HG03135 (cell line): ENCODE data around the gene IFT74.
"Not testable (repeated sequence)": the region's sequence is repeated elsewhere in the genome, so short reads cannot be mapped to it uniquely, and the experiment has no call there.

Experiments used
- ATAC-seq: cut with Tn5 transposase; IDR thresholded peaks from one replicate; pipeline ENCODE4 v1.9.1; 2021; ENCODE audit warnings: mild to moderate bottlenecking, moderate library complexity; ENCODE audit not compliant: unreplicated experiment

Gene IFT74

DNA sequence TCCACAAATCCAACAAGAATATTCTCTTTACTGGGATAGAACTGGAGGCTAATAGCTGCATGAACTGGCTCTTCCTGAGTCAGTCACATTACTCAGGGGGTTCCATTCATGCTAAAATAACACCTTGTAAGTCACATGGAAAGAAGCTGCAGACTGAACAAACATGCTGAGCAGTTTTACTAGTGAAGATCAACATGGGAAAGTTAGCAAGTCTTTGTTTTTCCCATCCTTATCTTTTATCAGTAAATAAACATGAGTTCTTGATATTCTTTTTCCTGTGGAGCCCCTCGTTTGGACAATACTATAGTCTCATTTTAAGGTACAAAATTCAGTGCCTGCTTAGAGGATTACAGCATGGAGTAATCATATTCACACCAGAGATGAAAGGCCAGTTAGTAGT is 109.1 kb downstream of the IFT74 start:
- ATAC-seq: no peak

DNA sequence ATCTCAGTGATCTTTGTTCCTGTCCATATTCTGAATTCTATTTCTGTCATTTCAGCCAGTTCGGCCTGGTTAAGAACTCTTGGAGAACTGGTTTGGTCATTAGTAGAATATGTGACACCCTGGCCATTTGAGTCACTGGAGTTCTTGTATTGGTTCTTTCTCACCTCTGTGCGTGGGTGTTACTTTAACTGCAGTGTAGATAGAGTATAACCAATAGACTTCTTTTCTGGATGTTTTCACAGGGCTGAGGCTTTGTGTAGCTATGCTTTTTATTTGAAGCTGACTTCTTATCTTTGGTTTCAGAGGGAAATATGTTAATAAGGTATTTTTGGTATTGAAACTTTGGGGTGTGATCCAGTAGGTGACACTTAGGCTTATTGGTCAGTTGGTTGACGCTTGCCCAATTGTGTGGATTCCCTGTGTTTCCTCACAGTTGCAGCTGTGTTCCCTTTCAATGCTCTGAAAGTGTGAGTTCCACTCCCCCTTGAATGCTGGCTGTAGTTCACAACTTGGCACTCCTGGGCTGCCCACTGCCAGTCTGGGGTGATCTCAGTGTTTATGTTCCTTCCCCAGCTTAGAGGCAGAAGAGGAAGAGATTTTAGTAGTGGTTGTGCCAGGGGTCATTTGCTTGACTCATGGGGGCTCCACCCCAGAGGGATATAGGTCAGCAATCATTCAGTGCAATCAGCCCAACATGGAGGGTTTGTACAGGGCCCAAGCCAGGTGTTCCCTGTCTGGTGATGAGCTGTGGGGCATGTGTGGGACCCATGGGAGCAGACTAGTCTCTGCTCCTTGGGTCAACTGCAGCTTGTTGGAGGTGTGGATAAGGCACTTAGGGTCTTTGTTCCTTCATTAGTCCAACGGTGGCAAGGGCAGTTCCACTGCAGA is 117.9 kb downstream of the IFT74 start:
- ATAC-seq: no peak

DNA sequence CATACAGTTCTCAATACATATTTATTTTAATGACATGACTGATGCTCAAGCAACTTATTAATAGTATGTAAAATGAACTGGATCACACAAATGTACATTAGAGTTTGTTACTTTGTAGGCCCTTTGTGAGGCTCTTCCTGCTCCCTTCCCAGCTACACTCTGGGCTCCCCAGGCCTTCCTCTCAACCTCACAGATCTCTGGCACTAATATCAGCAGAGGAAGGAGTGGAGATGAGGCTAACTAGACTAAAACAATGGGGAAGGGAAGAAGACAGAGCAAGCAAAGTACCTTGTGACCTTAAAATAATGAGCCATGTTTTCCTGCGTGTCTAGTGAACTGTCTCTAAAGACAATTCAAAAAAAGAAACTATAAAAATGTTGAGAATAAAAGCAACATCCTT is 122.5 kb downstream of the IFT74 start:
- ATAC-seq: no peak

DNA sequence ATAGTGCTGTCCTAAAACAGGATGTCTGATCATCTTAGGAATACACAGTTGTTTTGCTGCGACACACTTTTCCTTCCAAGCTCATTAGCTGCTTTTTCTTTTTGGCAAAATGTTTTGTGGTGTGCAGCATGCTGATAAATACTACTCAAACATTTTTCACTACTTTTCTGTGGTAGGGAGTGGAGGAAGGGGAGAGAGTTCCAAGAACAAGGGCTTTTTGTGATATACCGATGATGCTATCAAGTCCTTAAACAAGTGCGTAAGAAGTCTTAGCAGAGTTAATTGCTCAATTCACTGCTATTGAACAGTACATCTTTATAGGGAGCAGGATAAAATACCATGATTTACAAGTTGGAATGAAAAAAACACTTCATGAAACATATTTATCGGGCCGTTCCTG is 129.2 kb downstream of the IFT74 start:
- no peak for ATAC-seq

DNA sequence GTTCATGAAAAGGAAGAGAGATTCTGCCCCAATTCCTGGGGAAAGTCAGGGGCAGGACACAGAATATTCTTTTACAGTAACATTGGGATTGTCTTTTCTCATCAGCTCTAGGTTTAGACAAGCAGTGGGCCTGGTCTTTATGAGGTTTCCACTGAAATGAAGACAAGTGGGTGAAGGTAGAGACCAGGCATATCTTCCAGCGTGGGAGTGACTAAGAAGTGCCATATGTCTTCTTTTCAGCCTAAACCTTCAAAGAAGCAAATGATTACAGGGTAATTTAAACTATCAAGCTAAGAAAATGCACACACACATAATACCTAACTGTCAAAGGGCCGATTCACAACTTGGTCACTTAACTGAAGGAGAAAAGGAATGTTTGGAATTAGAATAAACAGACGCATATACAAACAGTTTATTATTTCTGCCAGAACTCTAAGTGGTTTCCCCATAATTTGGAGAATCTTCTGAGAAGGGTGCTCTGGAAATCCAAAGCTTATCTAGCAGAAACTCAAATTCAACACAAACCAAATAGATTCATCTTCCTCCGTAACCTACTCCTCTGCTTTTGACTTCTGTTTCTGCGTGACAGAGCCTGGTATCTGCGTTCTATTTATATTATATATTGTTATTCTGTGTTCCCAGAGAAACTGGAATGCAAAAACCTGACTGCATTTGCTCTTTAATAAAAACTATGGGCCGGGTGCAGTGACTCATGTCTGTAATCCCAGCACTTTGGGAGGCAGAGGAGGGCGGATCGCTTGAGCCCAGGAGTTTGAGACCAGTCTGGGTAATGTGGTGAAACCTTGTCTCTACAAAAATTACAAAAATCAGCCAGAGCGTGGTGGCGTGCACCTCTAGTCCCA is 130.8 kb downstream of the IFT74 start:
- no peak for ATAC-seq

DNA sequence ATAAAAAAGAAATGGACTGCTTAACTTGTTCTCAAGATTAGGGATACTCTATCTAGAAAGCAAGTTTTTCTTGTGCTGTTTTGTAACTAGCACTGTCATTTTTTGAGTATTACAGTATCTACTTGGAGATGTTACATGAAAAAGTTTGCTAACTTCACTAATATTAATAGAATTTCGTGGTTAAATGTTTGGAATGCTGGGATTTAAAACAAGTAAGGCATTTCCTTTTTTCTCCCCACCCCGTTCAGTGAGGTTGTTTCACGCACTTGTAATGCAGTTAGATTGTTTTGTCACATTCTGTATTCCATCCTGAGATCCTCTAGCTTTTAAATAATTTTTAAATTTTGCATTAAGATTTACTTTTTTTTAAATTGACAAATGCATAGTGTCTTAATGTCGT is 132.8 kb downstream of the IFT74 start:
- ATAC-seq: no peak

DNA sequence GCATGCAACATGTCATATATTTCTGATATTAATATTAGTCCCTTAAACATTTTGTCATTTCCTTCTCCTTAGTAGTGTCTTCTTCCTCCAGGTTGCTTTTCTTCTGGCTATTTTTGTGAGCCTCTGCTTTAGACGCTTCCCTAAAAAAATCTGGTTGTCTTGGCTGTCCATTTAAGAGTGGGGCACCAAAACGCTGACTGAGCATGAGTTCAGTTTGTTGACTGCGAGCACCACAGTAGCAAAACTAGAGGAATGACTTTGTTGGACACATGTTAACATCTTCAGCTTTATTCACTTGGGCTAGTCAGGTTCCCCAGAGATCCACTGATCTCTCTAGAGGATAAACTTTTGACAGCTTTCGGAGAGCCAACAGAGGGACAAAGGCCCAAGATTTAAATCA is 133.5 kb downstream of the IFT74 start:
- ATAC-seq: no peak

DNA sequence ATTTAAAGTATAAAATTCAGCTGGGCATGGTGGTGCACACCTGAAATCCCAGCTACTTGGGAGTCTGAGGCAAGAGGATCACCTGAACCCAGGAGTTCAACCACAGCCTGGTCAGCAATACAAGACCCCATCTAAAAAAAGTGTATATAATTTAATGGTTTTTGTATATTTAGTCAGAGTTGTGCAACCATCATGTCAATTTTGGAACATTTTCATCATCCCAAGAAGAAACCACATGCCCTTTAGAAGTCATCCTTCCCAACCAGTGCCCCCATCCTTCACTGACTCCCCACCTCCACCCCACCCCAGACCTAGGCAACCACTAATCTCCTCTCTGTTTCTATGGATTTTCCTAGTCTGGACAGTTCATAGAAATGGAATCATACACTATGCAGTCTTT is 134.0 kb downstream of the IFT74 start:
- ATAC-seq: no peak

DNA sequence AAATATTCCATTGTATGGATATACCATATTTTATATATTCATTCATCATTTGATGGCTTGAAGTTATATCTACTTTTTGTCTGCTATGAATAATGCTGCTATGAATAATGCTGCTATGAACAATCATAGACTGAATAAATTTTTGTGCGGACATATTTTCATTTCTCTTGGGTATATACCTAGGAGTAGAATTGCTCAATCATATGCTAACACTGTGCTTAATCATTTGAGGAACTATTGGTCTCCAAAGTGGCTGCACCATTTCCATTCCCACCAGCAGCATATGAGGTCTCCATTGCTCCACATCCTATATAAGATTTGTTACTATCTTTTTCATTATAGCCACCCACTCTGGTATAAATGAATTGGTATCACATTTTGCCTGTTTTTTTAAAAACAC is 134.5 kb downstream of the IFT74 start:
- no peak for ATAC-seq

DNA sequence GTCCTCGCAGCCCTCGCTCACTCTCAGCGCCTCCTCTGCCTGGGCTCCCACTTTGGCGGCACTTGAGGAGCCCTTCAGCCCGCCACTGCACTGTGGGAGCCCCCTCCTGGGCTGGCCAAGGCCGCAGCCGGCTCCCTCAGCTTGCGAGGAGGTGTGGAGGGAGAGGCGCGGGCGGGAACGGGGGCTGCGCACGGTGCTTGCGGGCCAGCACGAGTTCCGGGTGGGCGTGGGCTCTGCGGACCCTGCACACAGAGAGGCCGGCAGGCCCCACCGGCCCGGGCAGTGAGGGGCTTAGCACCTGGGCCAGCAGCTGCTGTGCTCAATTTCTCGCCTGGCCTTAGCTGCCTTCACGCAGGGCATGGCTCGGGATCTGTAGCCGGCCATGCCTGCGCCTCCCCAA is 136.3 kb downstream of the IFT74 start:
- ATAC-seq: not testable (repeated sequence)

DNA sequence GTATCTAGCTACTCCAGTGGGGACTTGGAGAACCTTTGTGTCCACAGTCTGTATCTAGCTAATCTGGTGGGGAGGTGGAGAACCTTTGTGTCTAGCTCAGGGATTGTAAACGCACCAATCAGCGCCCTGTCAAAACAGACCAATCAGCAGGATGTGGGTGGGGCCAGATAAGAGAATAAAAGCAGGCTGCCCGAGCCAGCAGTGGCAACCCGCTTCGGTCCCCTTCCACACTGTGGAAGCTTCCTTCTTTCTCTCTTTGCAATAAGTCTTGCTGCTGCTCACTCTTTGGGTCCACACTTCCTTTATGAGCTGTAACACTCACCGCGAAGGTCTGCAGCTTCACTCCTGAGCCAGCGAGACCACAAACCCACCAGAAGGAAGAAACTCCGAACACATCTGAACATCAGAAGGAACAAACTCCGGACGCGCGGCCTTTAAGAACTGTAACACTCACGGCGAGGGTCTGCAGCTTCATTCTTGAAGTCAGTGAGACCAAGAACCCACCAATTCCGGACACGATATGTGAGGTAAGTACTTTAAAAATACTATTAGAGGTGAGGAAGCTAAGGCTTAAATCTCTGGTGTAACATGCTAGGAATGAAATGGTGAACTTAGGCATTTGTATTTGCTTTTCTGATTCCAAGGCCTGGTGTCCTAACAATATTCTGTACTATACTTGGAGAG is 137.3 kb downstream of the IFT74 start:
- ATAC-seq: not testable (repeated sequence)

DNA sequence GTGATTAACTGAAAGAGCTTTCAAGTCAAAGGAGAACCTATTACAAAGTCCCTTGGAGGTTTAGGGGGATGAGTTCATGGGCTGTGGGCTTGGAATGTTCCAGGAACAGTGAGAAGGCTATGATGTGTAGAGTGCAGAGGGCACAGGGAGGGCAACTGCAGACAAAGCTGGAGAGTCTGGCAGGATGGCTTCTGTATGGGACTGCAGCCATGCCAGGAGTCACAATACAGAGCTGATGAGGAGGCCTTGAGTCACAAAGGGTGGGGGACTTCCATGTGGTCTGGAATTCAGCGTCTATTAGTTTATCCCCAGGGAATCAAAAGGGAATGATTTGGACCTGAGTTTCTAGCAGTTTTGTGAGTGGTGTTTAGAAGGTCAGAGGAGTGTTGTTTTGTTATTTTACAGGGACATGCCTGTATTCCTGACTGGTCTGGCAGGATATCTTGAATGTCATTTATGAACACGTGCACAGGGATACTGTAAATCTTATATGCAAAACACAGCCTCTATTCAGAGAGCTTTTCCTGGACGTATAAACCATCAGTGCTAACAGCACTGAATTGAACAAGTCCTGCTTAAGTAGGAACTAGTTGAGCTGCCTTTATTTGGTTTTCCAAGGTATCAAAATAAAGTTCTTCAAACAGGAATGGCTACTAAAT is 138.6 kb downstream of the IFT74 start:
- ATAC-seq: no peak

DNA sequence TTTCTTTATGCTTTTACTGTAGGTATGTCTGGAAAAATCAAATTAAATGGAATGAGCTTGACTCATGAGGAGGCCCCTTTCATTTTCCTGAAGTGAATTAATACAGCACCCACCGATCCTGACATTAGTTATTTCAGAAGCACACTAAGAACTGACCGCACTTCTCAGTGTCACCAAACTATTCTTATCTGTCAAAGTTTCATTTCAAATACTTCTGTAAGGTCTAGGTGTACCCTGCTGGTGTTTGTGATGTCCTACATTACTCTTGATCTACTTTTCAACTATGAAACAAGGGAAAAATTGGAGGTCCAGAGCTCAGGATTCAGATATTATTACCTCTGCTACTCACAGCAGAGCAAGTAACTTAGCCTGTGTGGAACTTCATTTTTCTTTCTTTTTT is 151.0 kb downstream of the IFT74 start:
- no peak for ATAC-seq

DNA sequence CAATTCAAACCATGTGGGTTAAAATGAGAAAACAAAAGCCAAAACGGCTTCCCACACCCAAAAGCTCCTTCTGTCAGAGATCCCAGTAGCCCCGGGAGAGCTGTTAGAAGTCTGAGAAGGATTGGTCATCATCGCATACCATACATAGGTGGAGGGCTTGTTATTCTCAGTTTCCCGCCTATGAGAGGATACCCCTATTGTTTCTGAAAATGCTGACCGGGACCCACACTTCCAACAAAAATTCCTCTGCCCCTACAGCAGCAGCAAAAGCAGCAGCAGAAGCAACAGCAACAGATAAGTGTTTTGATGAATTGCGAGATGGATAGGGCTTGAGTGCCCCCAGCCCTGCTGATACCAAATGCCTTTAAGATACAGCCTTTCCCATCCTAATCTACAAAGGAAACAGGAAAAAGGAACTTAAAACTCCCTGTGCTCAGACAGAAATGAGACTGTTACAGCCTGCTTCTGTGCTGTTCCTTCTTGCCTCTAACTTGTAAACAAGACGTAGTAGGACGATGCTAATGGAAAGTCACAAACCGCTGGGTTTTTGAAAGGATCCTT is 152.8 kb downstream of the IFT74 start, which contains the start of gene TEK:
TSS of gene TEK (plus strand) at position 245 of the 561 bp plus-strand sequence. CDS start 366 bp downstream, outside the sequence.
- ATAC-seq: no peak

DNA sequence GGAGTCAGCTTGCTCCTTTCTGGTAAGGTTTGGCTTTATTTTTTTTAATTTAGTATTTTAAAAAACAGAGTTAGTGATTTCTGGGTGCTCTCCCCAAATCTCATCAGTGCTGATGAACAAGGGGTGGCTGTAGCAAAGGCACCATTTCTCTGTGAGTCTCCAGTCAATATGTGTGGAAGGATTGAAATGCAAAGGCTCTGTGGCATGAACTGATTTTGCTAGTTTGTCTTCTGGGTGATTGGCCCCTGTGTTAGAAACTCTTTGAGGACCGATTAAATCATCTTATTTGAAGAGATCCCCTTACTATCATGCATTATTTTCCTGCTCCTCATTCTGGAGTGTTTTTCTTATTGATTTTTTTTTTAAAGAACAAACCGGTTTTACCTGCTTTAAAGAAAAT is 153.4 kb downstream of the IFT74 start:
- ATAC-seq: no peak

DNA sequence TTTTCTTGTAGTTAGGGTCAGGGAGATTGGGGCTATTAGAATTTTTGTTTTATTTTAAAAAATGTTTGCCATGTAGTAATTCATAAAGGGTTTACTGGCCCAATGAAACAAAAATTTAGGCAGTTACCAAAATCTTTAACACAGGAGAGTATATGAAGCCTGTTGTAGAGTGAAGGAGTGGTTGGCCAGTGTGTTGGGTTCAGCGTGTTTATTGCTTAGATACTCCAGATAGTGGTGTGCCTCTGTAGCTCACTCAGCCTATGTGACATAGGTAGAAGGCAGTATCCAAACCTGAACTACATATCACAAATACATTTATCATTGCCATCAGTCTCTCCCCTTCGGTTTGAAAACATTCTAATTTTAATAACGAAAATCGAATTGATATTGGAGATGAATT is 154.0 kb downstream of the IFT74 start:
- ATAC-seq: no peak

DNA sequence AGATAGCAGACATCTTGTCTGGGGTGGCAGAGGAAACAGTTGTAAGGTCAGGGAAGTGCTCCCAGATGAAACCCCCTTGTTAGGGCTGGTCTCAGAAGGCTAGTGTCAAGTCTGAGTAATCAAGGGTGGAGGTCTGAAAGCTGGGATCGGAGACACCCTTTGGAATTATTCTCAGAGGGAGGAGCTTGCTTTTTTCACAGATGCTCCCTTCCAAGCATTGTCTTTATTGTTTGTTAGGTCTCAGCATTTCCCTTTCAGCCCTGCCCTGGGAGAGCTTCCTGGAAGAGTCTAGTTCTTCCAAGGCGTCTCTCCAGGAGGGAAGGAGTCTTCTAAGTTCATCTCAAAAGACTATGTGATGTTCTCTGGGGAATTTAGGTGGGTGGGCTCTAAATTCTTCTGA is 156.0 kb downstream of the IFT74 start:
- ATAC-seq: no peak
